WTC11 (cell line): Measurements from ENCODE around the gene ZIC1. TPM values are rescaled to one million over a fixed set of nuclear protein-coding genes. Genes with fewer than 3 reads are reported as not detected.

ENCODE experiments used
- ATAC-seq: fragments of 200-7000 bp; cut with Tn5 transposase; 2 replicates; pipeline ENCODE4 v1.10.0; 2021; ENCODE audit warnings: mild to moderate bottlenecking, moderate library complexity
- CTCF ChIA-PET: fragments of 300-600 bp; sonication (Branson Sonifier 250); formaldehyde crosslinking; loops from one replicate; lab custom pipeline; 2021; ENCODE audit warnings: antibody characterized with exemption; lab: Charles Lee
- POLR2A ChIA-PET: fragments of 350-600 bp; sonication (Branson Sonifier 250); formaldehyde crosslinking; loops from one replicate; lab custom pipeline; 2021; ENCODE audit warnings: antibody characterized with exemption; lab: Charles Lee
- DNase-seq: peaks from one replicate; pipeline ENCODE4 v3.0.0; 2021; ENCODE audit warnings: low spot score
- H3K27ac Mint-ChIP-seq: 2 replicates; pipeline ENCODE4 v1.8.0; 2021; ENCODE audit warnings: mixed read lengths
- H3K27me3 Mint-ChIP-seq: 2 replicates; pipeline ENCODE4 v1.8.0; 2021; ENCODE audit warnings: low read depth, mild to moderate bottlenecking, moderate library complexity, mixed read lengths
- H3K36me3 Mint-ChIP-seq: 2 replicates; pipeline ENCODE4 v1.8.0; 2021; ENCODE audit warnings: mixed read lengths
- H3K4me1 Mint-ChIP-seq: 2 replicates; pipeline ENCODE4 v1.8.0; 2022; ENCODE audit warnings: mixed read lengths
- H3K4me3 Mint-ChIP-seq: 2 replicates; pipeline ENCODE4 v1.8.0; 2021; ENCODE audit warnings: mild to moderate bottlenecking, moderate library complexity, mixed read lengths
- H3K9me3 Mint-ChIP-seq: 2 replicates; pipeline ENCODE4 v1.8.0; 2021; ENCODE audit warnings: mixed read lengths
- ATF6 ChIP-seq: sonication (generic); formaldehyde crosslinking; IDR thresholded peaks from 2 replicates; pipeline ENCODE4 v1.8.1; 2023; ENCODE audit warnings: mild to moderate bottlenecking, missing genetic modification reagents
- CREM ChIP-seq: sonication (generic); formaldehyde crosslinking; IDR thresholded peaks from 2 replicates; pipeline ENCODE4 v1.8.1; 2022; ENCODE audit warnings: mild to moderate bottlenecking, missing genetic modification reagents, moderate library complexity
- E2F5 ChIP-seq: sonication (generic); formaldehyde crosslinking; IDR thresholded peaks from 2 replicates; pipeline ENCODE4 v1.8.1; 2022; ENCODE audit warnings: mild to moderate bottlenecking, moderate library complexity, missing genetic modification reagents
- ELF4 ChIP-seq: sonication (generic); formaldehyde crosslinking; IDR thresholded peaks from 2 replicates; pipeline ENCODE4 v1.8.1; 2022; ENCODE audit warnings: low read depth, mild to moderate bottlenecking, moderate library complexity, missing genetic modification reagents
- EMX1 ChIP-seq: fragments of 250-450 bp; sonication (Bioruptor Pico); IDR thresholded peaks from 2 replicates; pipeline ENCODE4 v1.8.0; 2021; ENCODE audit warnings: mild to moderate bottlenecking
- ETV6 ChIP-seq: sonication (generic); formaldehyde crosslinking; IDR thresholded peaks from 2 replicates; pipeline ENCODE4 v1.8.1; 2022; ENCODE audit warnings: mild to moderate bottlenecking, missing genetic modification reagents
- GTF2I ChIP-seq: fragments of 250-450 bp; sonication (Bioruptor Pico); conservative IDR thresholded peaks from 2 replicates; pipeline ENCODE4 v1.4.0; 2021; ENCODE audit warnings: mild to moderate bottlenecking
- JAZF1 ChIP-seq: fragments of 250-450 bp; sonication (Bioruptor Pico); IDR thresholded peaks from 2 replicates; pipeline ENCODE4 v1.9.0; 2021; ENCODE audit warnings: moderate library complexity, mild to moderate bottlenecking, inconsistent platforms
- MYBL2 ChIP-seq: sonication (generic); formaldehyde crosslinking; IDR thresholded peaks from 2 replicates; pipeline ENCODE4 v1.8.1; 2023; ENCODE audit warnings: mild to moderate bottlenecking, moderate library complexity, missing genetic modification reagents
- PRDM15 ChIP-seq: sonication (generic); formaldehyde crosslinking; IDR thresholded peaks from 2 replicates; pipeline ENCODE4 v1.8.0; 2022; ENCODE audit warnings: missing genetic modification reagents
- STAT6 ChIP-seq: sonication (generic); formaldehyde crosslinking; conservative IDR thresholded peaks from 2 replicates; pipeline ENCODE4 v1.8.1; 2023; ENCODE audit warnings: mild to moderate bottlenecking, low read depth, missing genetic modification reagents, moderate library complexity
- TEAD1 ChIP-seq: sonication (generic); formaldehyde crosslinking; IDR thresholded peaks from 2 replicates; pipeline ENCODE4 v1.8.0; 2022; ENCODE audit warnings: mild to moderate bottlenecking, missing genetic modification reagents
- ZBTB21 ChIP-seq: sonication (generic); formaldehyde crosslinking; IDR thresholded peaks from 2 replicates; pipeline ENCODE4 v1.8.1; 2023; ENCODE audit warnings: mild to moderate bottlenecking, missing genetic modification reagents, borderline replicate concordance
- ZBTB43 ChIP-seq: sonication (generic); formaldehyde crosslinking; IDR thresholded peaks from 2 replicates; pipeline ENCODE4 v1.8.1; 2023; ENCODE audit warnings: mild to moderate bottlenecking, missing genetic modification reagents
- ZNF121 ChIP-seq: sonication (generic); formaldehyde crosslinking; IDR thresholded peaks from 2 replicates; pipeline ENCODE4 v1.8.0; 2023; ENCODE audit warnings: missing genetic modification reagents
- ZNF263 ChIP-seq: sonication (generic); formaldehyde crosslinking; IDR thresholded peaks from 2 replicates; pipeline ENCODE4 v1.8.1; 2022; ENCODE audit warnings: low read depth, mild to moderate bottlenecking, moderate library complexity, missing genetic modification reagents
- ZNF281 ChIP-seq: sonication (generic); formaldehyde crosslinking; IDR thresholded peaks from 2 replicates; pipeline ENCODE4 v1.8.0; 2023; ENCODE audit warnings: mild to moderate bottlenecking, missing genetic modification reagents
- ZNF416 ChIP-seq: fragments of 250-450 bp; sonication (Bioruptor Pico); IDR thresholded peaks from 2 replicates; pipeline ENCODE4 v1.9.0; 2021; ENCODE audit warnings: mild to moderate bottlenecking, inconsistent platforms
- ZNF512 ChIP-seq: sonication (generic); formaldehyde crosslinking; IDR thresholded peaks from 2 replicates; pipeline ENCODE4 v1.8.1; 2022; ENCODE audit warnings: missing genetic modification reagents, borderline replicate concordance
- ZNF671 ChIP-seq: fragments of 250-450 bp; sonication (Bioruptor Pico); IDR thresholded peaks from 2 replicates; pipeline ENCODE4 v1.8.0; 2021; ENCODE audit warnings: mild to moderate bottlenecking
- total RNA-seq: library from RNA; stranded (reverse); gene quantifications from 3 replicates; pipeline ENCODE4 v1.2.3, GENCODE V29; 2021

The ZIC1 gene
- total RNA-seq, 1 experiment from 2014 or later: 59.7 TPM

- POLR2A ChIA-PET: no interaction called here
- DNase-seq (no peak), ATAC-seq (no peak)
- H3K27me3 Mint-ChIP-seq: peaks cover 99% of the 10 kb centered on the region
- H3K36me3 Mint-ChIP-seq: no peaks in the 10 kb centered on the region
- no peaks in the 10 kb centered on the region for H3K9me3 Mint-ChIP-seq
- peaks cover 86% of the 10 kb centered on the region for H3K4me1 Mint-ChIP-seq
- no peak overlapping the region for H3K27ac Mint-ChIP-seq
- CTCF ChIA-PET: interaction anchor here (4.0 kb wide), 1 partner anchor 33 kb away, joined by 23 read pairs; no protein-coding TSS in a partner anchor
- H3K4me3 Mint-ChIP-seq: no peak overlapping the region
- TF ChIP-seq GTF2I (CRISPR knock-in tag): no peak
- no peak for TF ChIP-seq ZNF671 (CRISPR knock-in tag)
- TF ChIP-seq E2F5 (CRISPR knock-in tag): no peak
- no peak for TF ChIP-seq ATF6 (CRISPR knock-in tag)
- no peak for TF ChIP-seq ZNF512 (CRISPR knock-in tag)
- no peak for TF ChIP-seq EMX1 (CRISPR knock-in tag)
- TF ChIP-seq ZNF263 (CRISPR knock-in tag): no peak
- TF ChIP-seq PRDM15: no peak
- no peak for TF ChIP-seq JAZF1
- no peak for TF ChIP-seq STAT6 (CRISPR knock-in tag)
- TF ChIP-seq CREM (CRISPR knock-in tag): no peak
- TF ChIP-seq ZBTB43 (CRISPR knock-in tag): no peak
- TF ChIP-seq ZNF281 (CRISPR knock-in tag): no peak
- TF ChIP-seq MYBL2 (CRISPR knock-in tag): no peak
- no peak for TF ChIP-seq ELF4 (CRISPR knock-in tag)
- TF ChIP-seq ZNF121 (CRISPR knock-in tag): no peak
- TF ChIP-seq ZBTB21 (CRISPR knock-in tag): no peak
- TF ChIP-seq TEAD1: no peak
- no peak for TF ChIP-seq ZNF416 (CRISPR knock-in tag)
- TF ChIP-seq ETV6 (CRISPR knock-in tag): no peak
Measured at GRCh38 chr3:147417551-147418295, 8.6 kb downstream of the ZIC1 start.
